SU-DHL-6 (cell line): ENCODE measurements around the gene C1QTNF1.

ENCODE experiments used
- H2AFZ ChIP-seq: fragments of 200-600 bp; sonication (generic); 2 replicates; pipeline ENCODE4 v1.6.1; 2014; ENCODE audit warnings: low read depth, mild to moderate bottlenecking, moderate library complexity, mixed read lengths, antibody characterized with exemption, low read length; ENCODE audit not compliant: severe bottlenecking
- H3F3A ChIP-seq: fragments of 200-600 bp; shearing (Covaris generic); 2 replicates; pipeline ENCODE4 v1.6.0; 2016; ENCODE audit warnings: antibody characterized with exemption, mild to moderate bottlenecking; ENCODE audit not compliant: insufficient read depth
- H3K27ac ChIP-seq: fragments of 200-600 bp; sonication (generic); 2 replicates; pipeline ENCODE4 v1.5.1; 2016; ENCODE audit warnings: low read depth, mild to moderate bottlenecking, low read length, moderate library complexity, mixed read lengths
- H3K27me3 ChIP-seq: fragments of 200-600 bp; sonication (generic), shearing (Covaris generic); 2 replicates; pipeline ENCODE4 v1.6.0; 2014; ENCODE audit warnings: mild to moderate bottlenecking, low read length
- H3K36me3 ChIP-seq: fragments of 200-600 bp; sonication (generic); 2 replicates; pipeline ENCODE4 v1.6.1; 2014; ENCODE audit warnings: mild to moderate bottlenecking, low read length, mixed read lengths
- H3K4me2 ChIP-seq: fragments of 300-600, 200-600 bp; shearing (Covaris generic), sonication (generic); 2 replicates; pipeline ENCODE4 v1.6.0; 2014; ENCODE audit warnings: low read length, low read depth, mild to moderate bottlenecking; ENCODE audit not compliant: poor library complexity, severe bottlenecking
- H3K4me3 ChIP-seq: fragments of 200-600 bp; sonication (generic); 2 replicates; pipeline ENCODE4 v1.5.1; 2014; ENCODE audit warnings: antibody characterized with exemption, low read length, mild to moderate bottlenecking, mixed read lengths; ENCODE audit not compliant: insufficient read depth, poor library complexity, severe bottlenecking
- H3K79me2 ChIP-seq: fragments of 200-600 bp; sonication (generic); 2 replicates; pipeline ENCODE4 v1.6.1; 2014; ENCODE audit warnings: mild to moderate bottlenecking, low read length, moderate library complexity; ENCODE audit not compliant: insufficient read depth
- H3K9ac ChIP-seq: fragments of 200-600 bp; sonication (generic); 2 replicates; pipeline ENCODE4 v1.7.0; 2014; ENCODE audit warnings: mild to moderate bottlenecking, low read length
- H3K9me2 ChIP-seq: fragments of 200-600 bp; sonication (generic); replicated peaks from 2 replicates; pipeline ENCODE4 v1.6.1; 2014; ENCODE audit warnings: low read length; ENCODE audit not compliant: insufficient read depth
- H3K9me3 ChIP-seq: fragments of 200-600 bp; sonication (generic); 2 replicates; pipeline ENCODE4 v1.6.1; 2014; ENCODE audit warnings: low read length, mixed read lengths; ENCODE audit not compliant: insufficient read depth
- H4K20me1 ChIP-seq: fragments of 200-600 bp; sonication (generic); 2 replicates; pipeline ENCODE4 v1.6.1; 2014; ENCODE audit warnings: low read depth, mild to moderate bottlenecking, antibody characterized with exemption, low read length, moderate library complexity, mixed read lengths
- CTCF ChIP-seq: fragments of 200-600 bp; sonication (generic); IDR thresholded peaks from one replicate; pipeline ENCODE4 v1.5.1; 2017; ENCODE audit warnings: antibody characterized with exemption, mild to moderate bottlenecking, low read length, moderate library complexity; ENCODE audit not compliant: insufficient read depth, poor library complexity, severe bottlenecking
- EZH2phosphoT487 ChIP-seq: fragments of 200-600 bp; sonication (generic), shearing (Covaris generic); conservative IDR thresholded peaks from 2 replicates; pipeline ENCODE4 v1.6.1; 2018; ENCODE audit warnings: mild to moderate bottlenecking, antibody characterized with exemption, low read length, moderate library complexity, mixed read lengths

C1QTNF1 gene

DNA sequence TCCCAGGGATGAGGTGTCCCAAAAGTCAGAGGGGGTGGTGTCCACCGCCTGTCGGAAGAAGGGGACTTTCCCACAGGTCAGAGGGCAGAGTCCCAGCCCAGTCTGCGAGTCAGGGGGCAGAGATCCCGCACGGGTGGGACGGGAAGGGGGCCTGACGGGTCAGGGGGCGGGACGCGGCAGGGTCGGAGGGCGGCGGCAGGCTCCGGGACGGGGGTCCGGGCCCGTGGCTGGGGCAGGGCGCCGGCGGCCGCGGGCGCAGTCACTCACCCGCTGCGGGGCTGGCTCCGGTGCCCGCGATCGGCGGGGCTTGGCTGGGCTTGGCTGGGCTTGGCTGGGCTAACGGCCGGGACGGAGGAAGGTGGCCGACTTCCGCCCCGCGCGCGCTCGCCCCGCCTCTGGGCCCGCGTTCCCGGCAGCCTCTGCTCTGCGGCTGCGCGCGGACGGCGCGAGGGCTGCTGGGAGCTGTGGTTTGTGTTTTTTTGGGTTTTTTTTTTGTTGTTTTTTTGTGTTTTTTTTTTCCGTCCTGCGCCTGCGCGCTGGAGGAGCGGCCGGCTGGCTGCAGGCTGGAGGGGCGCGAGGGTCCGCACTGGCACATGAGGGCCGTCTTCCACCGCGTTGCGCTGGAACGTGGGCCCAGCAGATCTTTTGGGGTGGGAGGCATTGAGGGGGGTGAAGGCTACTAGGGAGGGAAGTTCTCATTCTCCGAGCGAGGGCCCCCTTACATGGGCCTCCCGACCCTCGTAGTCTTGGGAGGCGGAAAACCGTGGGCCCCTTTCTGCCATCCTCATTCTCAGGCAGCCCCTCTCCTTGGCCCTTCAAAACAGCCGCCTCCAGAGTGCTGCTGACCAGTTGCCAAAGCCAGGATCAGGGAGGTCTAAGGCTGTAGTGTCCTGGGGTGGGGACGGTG, 14.3 kb upstream of the C1QTNF1 start, which contains the start of gene CANT1:
TSS of gene CANT1 (minus strand) at position 368 of the 907 bp plus-strand sequence. CDS start 12,142 bp downstream, outside the sequence.
- Histone ChIP-seq H2AFZ (peak within 1 kb of the TSS; percentile 95), H3K9ac (peak within 1 kb of the TSS; percentile 90), H3K4me3 (peak within 1 kb of the TSS; percentile 94), H3K4me2 (peak within 1 kb of the TSS; percentile 90), H4K20me1 (no peaks in the 10 kb centered on the region), H3K36me3 (no peaks in the 10 kb centered on the region), H3K79me2 (peaks cover 34% of the 10 kb centered on the region), H3F3A (no peaks in the 10 kb centered on the region), H3K9me3 (peaks cover 5% of the 10 kb centered on the region; the same call in 1 of the 2 replicates), H3K27me3 (no peaks in the 10 kb centered on the region), H3K9me2 (no peaks in the 10 kb centered on the region), H3K27ac (peak within 1 kb of the TSS; percentile 67)
- no peak for TF ChIP-seq EZH2phosphoT487
- TF ChIP-seq CTCF: no peak

DNA sequence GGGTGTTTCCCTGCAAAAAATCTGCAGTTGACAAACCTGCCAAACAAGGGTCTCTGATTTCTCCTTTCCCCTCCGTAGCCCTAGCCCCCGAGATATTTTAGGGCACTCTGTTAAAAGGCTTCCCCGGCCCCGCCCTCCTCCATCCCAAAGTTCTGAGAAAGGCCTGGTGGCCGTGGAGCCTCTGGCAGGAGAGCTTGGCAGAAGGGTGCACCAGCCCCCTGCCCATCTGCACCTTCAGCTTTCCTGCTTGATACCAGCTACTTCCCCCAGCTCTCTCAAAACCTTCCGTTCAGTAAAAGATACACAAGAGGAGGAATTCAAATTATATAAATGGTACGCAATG, 13.7 kb upstream of the C1QTNF1 start:
- peak overlapping the region; percentile 94 for H3K4me3 ChIP-seq
- H3K9me3 ChIP-seq: peaks cover 11% of the 10 kb centered on the region; the same call in 1 of the 2 replicates
- no peaks in the 10 kb centered on the region for H4K20me1 ChIP-seq
- H3K27me3 ChIP-seq: no peaks in the 10 kb centered on the region
- no peak for TF ChIP-seq EZH2phosphoT487
- TF ChIP-seq CTCF: no peak
- no peaks in the 10 kb centered on the region for H3K9me2 ChIP-seq
- H3F3A ChIP-seq: no peaks in the 10 kb centered on the region
- H3K9ac ChIP-seq: peak overlapping the region; percentile 90
- H2AFZ ChIP-seq: peak overlapping the region; percentile 95
- H3K4me2 ChIP-seq: peak overlapping the region; percentile 59
- H3K79me2 ChIP-seq: peaks cover 34% of the 10 kb centered on the region
- H3K27ac ChIP-seq: no peak overlapping the region
- H3K36me3 ChIP-seq: no peaks in the 10 kb centered on the region

DNA sequence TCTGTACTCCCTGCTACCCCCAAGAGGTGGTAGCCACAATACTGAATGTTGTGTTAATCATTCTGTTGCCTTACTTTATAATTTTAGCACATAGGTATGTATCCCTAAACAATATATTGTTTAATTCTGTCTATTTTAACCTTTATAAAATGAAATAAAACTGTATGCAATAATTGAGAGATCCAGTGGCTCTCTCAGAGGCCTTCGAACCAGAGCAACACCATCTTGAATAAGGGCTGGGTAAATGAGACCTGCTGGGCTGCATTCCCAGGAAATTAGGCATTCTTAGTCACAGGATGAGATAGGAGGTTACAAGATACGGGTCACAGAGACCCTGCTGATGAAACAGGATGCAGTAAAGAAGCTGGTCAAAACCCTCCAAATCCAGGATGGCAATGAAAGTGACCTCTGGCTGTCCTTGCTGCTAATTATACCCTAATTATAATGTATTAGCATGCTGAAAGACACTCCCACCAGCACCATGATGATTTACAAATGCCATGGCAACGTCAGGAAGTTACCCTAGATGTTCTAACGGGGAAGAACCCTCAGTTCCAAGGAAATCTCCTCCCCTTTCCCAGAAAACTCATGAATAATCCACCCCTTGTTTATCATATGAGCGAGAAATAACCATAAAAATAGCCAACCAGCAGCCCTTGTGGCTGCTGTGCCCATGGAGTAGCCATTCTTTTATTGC, 12.4 kb upstream of the C1QTNF1 start:
- Histone ChIP-seq H2AFZ (no peak overlapping the region), H3K79me2 (peaks cover 28% of the 10 kb centered on the region), H3K4me2 (no peak overlapping the region)

More for the DNA sequence above, 12.4 kb upstream of the C1QTNF1 start:
- H3F3A ChIP-seq: no peaks in the 10 kb centered on the region
- no peak overlapping the region for H3K27ac ChIP-seq
- TF ChIP-seq EZH2phosphoT487 (no peak), CTCF (no peak)
- no peak overlapping the region for H3K4me3 ChIP-seq
- no peaks in the 10 kb centered on the region for H3K9me2 ChIP-seq
- H3K9ac ChIP-seq: no peak overlapping the region
- no peaks in the 10 kb centered on the region for H3K36me3 ChIP-seq
- H3K27me3 ChIP-seq: no peaks in the 10 kb centered on the region
- H3K9me3 ChIP-seq: peaks cover 19% of the 10 kb centered on the region
- no peaks in the 10 kb centered on the region for H4K20me1 ChIP-seq
